B cell (primary cell): ENCODE data around the gene TMEM201.

Source experiments
- EZH2 ChIP-seq: IDR thresholded peaks from 2 replicates; pipeline ENCODE4 v1.6.1; 2012; ENCODE audit warnings: borderline replicate concordance, low read depth, mild to moderate bottlenecking, moderate library complexity, low read length; ENCODE audit not compliant: insufficient read depth, poor library complexity, severe bottlenecking
- TF ChIP-seq, protein P1 (sequence below): fragments of 200-600 bp; IDR thresholded peaks from one replicate; pipeline ENCODE4 v1.8.0; 2022; ENCODE audit warnings: antibody characterized with exemption, mild to moderate bottlenecking

GRCh38 chr1:9555942-9556341, 32.8 kb upstream of the TMEM201 start:
- no peak for TF ChIP-seq EZH2
- TF ChIP-seq, protein P1, sequence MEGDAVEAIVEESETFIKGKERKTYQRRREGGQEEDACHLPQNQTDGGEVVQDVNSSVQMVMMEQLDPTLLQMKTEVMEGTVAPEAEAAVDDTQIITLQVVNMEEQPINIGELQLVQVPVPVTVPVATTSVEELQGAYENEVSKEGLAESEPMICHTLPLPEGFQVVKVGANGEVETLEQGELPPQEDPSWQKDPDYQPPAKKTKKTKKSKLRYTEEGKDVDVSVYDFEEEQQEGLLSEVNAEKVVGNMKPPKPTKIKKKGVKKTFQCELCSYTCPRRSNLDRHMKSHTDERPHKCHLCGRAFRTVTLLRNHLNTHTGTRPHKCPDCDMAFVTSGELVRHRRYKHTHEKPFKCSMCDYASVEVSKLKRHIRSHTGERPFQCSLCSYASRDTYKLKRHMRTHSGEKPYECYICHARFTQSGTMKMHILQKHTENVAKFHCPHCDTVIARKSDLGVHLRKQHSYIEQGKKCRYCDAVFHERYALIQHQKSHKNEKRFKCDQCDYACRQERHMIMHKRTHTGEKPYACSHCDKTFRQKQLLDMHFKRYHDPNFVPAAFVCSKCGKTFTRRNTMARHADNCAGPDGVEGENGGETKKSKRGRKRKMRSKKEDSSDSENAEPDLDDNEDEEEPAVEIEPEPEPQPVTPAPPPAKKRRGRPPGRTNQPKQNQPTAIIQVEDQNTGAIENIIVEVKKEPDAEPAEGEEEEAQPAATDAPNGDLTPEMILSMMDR, result no peak
